Right hindlimb (tissue), 1 donor: ENCODE results near the gene DAB2IP.

Source experiments
- DNase-seq: peaks from one replicate; pipeline ENCODE4 v3.0.0-alpha.2; 2018

The DAB2IP gene

DNA sequence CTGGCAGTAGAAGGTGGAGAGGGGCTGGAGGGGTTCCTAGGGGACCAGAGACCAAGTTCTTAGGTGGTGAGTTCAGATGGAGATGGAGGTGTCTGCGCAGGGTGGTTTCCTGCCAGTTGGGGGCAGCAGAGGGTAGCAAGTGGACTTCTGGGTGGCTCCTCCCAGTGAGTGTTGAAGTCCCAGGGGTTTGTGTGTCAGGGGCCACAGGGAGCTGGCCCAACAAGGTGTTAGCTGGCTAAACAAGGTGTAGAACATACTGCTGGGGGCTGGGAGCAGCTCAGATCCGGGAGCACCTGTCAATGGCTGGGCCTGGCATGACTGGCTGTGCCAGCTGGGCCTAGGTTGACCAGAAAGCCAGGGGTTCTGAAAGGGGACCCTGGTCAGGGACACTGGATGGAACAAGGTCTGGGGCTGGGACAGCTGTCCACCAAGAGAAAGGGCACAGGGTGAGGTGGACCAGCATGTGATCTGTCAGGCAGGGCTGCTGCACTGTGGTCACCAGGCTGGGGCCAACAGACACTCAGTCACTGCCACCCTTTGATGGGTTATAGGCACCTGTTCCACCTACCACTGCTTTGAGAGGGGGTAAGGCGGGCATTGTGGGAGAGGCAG lies 35.6 kb downstream of the DAB2IP start:
- DNase-seq = peak; percentile 68

- no peak for DNase-seq
Measured at GRCh38 chr9:121688146-121688680, 36.8 kb downstream of the DAB2IP start.

DNA sequence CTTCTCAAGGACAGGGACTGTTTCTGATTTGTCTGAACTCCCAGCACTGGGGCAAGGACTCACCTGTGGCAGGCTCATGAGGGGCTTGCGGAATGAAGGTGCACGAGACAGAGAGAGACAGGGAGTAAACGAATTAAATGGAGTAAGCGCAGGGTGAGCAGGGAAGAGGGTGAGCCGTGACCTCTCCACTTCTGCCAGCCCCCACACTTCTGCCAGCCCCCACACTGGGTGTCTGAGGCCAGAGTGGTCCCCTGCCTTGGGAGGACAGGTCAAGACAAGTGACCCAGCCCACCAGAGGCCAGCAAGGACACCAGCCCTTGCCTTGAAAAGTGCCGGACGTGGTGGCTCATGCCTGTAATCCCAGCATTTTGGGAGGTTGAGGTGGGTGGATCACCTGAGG lies 37.2 kb downstream of the DAB2IP start:
- no peak for DNase-seq

- DNase-seq = no peak
Measured at GRCh38 chr9:121689461-121690157, 38.2 kb downstream of the DAB2IP start.

- no peak for DNase-seq
Measured at GRCh38 chr9:121690316-121690715, 38.9 kb downstream of the DAB2IP start.

DNA sequence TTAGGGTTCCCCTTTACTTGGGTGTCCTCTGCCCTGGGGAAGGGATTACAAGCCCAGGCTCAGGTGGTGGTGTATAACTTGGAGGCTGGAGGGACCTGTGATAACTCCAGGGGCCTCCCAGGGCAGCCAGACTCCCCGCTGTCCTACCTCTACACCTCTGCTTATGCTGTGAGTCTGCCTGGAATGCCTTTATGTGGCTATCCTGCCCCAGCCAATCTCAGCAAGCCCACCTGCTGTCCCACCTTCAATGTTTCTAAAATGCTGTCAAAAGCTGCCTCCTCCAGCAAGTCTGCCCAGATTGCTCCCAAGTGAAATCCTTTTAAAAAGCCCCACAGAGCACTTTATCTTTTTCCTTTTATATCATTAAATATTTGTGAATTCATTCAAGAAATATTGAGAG lies 39.3 kb downstream of the DAB2IP start:
- no peak for DNase-seq

- no peak for DNase-seq
Measured at GRCh38 chr9:121691890-121692289, 40.5 kb downstream of the DAB2IP start.

DNA sequence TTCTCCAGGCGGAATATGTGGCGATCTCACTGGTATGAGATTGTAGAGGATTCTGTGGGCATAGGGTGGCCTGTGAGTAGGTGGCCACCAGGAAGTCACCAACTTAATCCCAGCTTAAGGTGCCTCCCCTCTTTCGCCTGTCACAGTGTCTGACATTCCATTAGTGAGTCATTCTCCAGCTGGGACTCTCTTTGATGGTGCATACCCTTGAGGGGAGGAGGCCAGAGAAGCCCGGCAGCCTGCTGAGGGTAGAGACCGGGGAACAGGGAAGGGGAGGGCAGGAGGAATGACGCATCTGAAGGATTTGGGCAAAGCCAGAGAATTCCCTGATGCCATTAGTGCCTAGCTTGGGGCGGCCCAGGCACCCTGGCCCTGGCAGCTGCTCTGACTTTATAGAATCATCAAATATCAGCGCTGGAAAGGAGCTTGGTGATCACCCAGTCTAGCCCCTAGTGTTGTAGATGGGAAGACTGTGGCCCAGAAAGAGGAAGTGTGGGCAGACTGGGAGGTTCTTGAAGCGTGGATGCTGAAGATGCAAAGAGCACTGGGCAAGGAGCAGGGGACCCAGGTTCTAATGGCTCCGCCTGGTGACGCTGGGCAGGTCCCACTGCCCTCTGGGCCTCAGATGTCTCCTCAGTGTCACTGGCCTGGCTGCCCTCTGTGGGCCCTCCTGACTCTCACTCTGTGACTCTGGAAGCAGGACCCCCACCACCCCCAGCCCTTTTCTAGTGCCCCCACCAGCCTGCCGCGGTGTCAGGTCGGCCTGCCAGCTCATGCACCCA lies 41.4 kb downstream of the DAB2IP start:
- no peak for DNase-seq

- DNase-seq = no peak
Measured at GRCh38 chr9:121693388-121693670, 41.9 kb downstream of the DAB2IP start.

GRCh38 chr9:121694001-121694400 lies 42.6 kb downstream of the DAB2IP start:
- no peak for DNase-seq

DNA sequence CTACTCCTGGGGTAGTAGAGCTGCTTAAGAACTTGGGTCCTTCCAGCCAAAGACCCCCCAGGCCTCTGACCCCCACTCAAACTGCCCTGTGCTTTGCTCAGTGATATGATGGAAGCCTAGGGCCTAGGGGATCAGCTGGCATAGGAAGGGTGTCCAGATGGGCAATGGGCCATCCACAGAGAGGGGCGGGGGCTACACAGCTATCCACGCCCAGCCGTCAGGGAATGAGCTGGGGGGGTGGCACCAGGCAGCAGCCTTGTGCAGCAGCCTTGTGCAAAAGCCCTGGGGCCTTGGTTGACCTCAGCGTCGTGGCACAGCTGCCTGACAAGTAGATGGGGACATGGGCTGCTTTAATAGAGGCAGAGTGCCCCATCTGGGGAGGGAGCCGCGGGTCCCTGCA lies 43.2 kb downstream of the DAB2IP start:
- no peak for DNase-seq

DNA sequence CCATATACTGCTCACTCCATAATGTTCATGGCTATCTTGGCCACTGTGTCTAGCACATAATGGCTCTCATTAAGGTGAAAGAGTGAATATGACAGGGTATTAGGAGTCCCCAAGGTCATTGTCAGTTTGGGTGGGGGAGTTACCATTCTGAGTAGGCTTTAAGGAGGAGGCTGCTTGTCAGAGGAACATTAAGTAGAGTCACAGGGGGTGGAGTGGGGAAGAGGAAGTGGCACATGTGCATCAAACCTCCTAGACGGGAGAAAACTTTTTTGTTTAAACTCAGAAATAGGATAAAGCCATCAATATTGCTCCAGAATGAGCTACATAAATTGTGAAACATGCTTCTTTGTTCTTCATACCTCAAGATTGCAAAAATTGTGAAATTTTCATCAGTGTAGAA lies 45.5 kb downstream of the DAB2IP start:
- DNase-seq = no peak

DNA sequence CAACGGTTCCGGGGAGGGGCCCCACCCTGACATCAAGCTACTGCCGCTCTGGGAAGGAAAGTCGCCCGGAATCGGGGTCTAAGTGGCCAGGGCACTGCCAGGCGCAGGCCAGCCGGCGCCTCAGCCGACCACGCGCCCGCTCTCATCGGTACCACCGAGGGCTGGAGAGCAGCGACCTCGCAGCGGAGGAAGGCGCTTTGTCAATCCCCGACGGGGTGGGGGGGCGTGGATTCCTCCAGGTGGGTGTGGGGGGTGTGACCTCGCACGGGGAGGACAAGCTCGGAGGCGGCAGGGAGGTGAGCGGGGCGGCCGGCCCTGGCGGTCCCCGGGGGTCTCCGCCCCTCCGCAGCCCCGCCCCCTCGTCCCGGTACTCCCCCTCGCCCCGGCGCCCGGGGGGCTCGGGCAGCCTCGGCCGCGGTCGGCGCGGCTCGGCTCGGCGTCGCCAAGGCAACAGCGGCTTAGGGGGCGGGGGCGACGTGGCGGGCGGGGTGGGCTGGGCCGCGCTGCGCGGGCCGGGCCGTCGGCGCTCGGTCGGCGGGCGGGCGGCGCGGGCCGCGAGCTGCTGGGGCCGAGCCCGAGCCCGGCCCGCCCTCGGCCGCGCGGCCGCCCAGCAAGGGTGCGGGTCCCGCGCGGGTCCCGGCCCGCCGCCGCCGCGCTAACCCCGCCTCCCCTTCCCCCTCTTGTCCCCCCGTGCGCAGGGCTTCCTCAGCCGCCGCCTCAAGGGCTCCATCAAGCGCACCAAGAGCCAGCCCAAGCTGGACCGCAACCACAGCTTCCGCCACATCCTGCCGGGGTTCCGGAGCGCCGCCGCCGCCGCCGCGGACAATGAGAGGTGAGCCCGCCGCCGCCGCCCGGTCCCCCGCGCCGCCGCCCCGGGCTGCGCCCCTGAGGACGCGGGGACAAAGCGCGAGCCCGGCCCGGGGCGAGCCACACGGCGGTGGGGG lies 47.5 kb downstream of the DAB2IP start:
- DNase-seq = peak; percentile 75

DNA sequence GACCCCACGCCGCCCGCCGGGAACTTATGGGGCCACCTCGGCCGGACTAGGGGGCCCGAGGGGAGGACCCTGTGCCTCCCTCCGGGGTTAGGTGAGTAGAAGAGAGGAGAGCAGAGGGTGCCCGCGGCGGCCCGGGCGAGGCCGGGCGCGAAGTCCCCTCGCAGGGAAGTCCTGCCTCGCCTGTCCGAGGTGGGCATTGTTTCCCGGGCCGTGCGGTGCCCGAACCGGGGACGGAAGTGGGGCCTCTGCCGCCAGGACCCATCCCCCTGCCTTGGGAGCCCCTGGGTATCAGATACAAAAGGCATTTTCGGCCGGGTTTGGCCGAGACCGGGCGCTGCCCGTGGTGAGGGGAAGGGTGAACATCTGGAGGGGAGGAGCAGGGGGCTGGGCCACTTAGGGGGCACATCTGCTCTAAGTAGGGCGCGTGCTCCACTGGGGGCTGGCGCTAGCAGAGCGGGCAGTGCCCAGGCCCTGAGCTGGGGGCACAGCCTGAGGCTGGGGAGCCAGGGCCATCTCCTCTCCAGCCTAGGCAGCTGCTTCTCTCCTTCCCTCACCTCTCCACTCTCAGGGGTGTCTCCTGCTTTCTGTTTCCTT lies 48.2 kb downstream of the DAB2IP start:
- DNase-seq = peak; percentile 49

DNA sequence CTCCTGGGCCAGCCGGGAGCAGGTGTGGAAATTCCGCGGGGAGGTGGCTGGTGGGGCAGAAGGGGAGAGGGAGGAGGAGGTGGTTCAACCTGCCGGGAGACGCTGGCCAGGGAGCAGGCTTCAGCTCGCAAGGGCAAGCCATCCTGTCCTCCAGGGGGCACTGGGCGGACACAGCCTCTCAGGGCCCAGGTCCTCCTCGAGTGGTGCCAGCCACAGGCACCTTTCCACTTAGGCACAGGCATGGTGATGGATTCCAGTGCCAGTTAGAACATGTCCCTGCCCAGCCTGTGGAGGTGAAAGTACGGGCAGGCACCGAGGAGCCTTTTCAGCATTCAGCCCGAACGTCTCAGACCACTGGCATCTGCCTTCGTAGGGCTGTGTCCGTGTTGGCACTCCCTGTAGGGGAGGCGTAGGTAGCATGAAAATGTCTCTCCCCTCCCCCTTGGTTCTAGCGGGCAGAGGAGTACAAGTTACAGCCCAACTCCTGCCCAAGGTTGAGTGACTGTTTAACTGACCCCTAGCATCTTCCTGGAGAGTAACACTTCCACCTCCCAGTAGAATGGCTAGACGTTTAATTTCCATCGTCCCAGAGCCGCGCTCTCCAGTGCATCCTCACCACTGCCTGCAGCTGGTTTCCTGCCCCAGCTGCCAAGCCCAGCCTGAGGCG lies 48.9 kb downstream of the DAB2IP start:
- DNase-seq = peak; percentile 44

DNA sequence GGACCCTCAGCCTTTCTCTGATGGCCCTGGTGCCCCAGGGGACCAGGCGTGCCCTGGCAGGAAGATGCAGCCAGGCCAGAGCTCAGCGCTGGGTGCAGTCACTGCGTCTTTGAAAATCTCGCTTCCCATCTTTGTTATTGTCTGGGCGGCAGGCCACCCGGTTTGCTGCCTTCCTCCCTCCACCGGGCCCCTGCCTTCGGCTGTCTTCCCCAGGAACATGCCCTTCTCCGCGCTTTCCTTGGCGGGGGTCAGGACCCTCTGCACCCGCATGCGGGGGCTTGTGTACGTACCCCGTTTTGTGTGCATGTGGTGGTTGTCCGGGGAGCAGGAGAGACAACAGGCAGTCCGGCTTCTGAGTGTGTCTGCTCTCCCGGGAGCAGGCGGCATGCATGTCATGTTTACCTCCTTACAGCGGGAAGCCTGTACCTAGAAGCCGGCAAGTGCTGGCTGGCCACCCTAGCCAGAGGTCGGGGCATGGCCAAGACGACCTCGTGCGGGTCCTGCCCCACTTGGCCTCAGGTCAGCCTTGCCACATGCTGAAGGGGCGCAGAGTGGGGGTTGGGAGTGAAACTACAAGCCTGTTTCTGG lies 49.5 kb downstream of the DAB2IP start:
- DNase-seq = no peak

GRCh38 chr9:121701736-121702261 lies 50.4 kb downstream of the DAB2IP start:
- DNase-seq = no peak

DNA sequence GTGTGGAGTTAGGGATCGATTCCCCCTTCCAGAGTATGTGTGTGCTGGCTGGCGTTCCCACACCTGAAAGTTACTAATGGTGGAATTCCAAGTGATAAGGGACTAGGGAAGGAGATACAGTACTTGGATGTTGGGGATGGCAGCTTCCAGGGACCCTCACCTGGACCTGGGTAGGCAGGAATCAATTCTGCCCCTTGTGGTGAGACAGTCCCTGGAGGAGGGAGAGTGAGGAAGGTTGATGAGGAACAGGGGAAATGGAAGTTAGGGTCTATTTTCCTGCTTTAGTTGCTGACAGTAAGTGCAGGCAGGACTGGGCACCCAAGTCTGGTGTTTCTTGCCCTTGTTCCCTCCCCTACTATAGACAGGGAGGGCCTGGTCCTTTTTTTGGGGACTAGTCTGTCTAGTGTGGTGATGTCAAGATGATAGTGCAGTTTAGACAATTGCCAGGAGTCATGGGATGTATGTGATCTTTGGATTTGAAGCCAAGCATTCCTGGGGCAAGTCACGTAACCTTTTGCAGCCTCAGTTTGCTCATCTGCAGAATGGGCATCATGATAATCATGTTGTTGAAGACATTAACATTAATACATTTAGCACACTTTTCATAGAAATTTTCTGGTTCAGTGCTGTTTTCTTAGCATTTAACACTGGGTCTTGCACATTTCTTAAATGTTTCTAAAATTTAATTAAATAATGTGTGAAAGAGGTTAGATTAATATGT lies 51.7 kb downstream of the DAB2IP start:
- no peak for DNase-seq

GRCh38 chr9:121704281-121704680 lies 52.8 kb downstream of the DAB2IP start:
- DNase-seq = no peak

DNA sequence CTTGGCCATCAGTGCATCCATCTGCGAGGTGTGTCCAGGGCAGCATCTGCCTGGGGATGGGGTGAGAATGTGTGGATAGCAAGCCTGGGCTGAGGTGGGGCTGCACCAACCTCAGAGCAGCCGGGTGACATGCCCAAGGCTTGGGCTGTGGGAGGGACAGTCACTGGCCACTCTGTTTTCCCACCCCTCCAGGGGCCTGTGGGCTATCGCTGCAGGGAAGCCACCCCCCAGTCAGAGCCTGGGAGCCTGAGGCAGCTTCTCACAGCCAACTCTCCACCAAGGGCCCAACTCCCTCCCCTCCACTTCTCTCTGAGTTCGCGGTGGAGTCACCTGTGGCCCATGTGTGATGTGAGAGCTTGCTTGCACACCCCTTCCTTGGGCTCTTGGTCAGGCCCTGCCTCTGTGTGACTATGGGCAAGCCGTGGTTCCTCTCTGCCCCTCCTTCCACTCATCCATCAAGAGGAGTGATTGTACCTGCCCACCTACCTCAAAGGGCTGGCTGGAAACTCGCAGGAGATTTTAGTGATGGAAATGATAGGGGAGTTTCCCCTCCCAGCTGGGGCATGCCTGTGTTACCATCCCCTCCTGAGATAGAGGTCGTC lies 54.8 kb downstream of the DAB2IP start:
- no peak for DNase-seq
